A549 treated with CORT108297 at 1 μM for 4 hours (cell line): ENCODE results near the gene SPOCD1. TPM values are rescaled to one million over a fixed set of nuclear protein-coding genes. Genes with fewer than 3 reads are reported as not detected.

ENCODE experiments used
- total RNA-seq: library from RNA; stranded (reverse); fragments of 200-300 nt; extraction: Qiagen RNA extraction; gene quantifications from 5 replicates; pipeline ENCODE4 v1.2.3, GENCODE V29; 2022

The SPOCD1 gene
- total RNA-seq, result 4.0 to 6.3 TPM (median 4.6 TPM) in 5 replicates

GRCh38 chr1:31815752-31816500 is at the start of gene SPOCD1:
TSS of gene SPOCD1 (minus strand) at chr1:31816022. CDS start at chr1:31815333, 689 bp downstream.

GRCh38 chr1:31764312-31765040 is 51.3 kb downstream of the SPOCD1 start, which contains the start of gene ADGRB2:
TSS of gene ADGRB2 (minus strand) at chr1:31764340. CDS start at chr1:31757221, 7,119 bp downstream.

Other genes starting within 250 kb of the SPOCD1 start
- gene TINAGL1, start 239.5 kb downstream of the SPOCD1 start, total RNA-seq, result 0.45 to 0.92 TPM (median 0.72 TPM) in 5 replicates
- 0.04 TPM in 1 of 5 replicates, not detected in the others for gene HCRTR1, start 198.3 kb downstream of the SPOCD1 start, total RNA-seq
- gene PEF1, start 171.1 kb downstream of the SPOCD1 start, total RNA-seq, result 40.2 to 50.2 TPM (median 47.5 TPM) in 5 replicates
- gene COL16A1, start 112.0 kb downstream of the SPOCD1 start, total RNA-seq, result 3.6 to 7.1 TPM (median 5.4 TPM) in 5 replicates
- gene ADGRB2, start 51.7 kb downstream of the SPOCD1 start, total RNA-seq, result 4.7 to 8.4 TPM (median 6.6 TPM) in 5 replicates
- 176 to 209 TPM (median 186 TPM) in 5 replicates for gene PTP4A2, start 122.3 kb upstream of the SPOCD1 start, total RNA-seq
- gene KHDRBS1, start 197.8 kb upstream of the SPOCD1 start, total RNA-seq, result 122 to 139 TPM (median 130 TPM) in 5 replicates